Stomach (tissue), 9 donors: ENCODE results near the gene NDST1. TPM values are rescaled to one million over a fixed set of nuclear protein-coding genes. Genes with fewer than 3 reads are reported as not detected.

ENCODE experiments used
- DNase-seq, 2 donors: peaks; one replicate each; pipeline versions ENCODE4 v3.0.0 to v3.0.0-alpha.2; 2013 to 2019
- H3K27ac ChIP-seq, 5 donors: fragments of 200-600 bp in 4 of 5; sonication (generic) in 4 of 5; one replicate each; pipeline ENCODE4 v1.5.1; 2013 to 2019; ENCODE audit warnings: mild to moderate bottlenecking in 1 of 5, moderate library complexity in 1 of 5
- H3K27me3 ChIP-seq, 3 donors: fragments of 200-600 bp; sonication (generic); one replicate each; pipeline ENCODE4 v1.5.1; 2017 to 2019; ENCODE audit warnings: mixed run types in 1 of 3
- H3K36me3 ChIP-seq, 4 donors: fragments of 200-600 bp; sonication (generic); 1 replicate in 3 of 4; 2 replicates in 1 of 4; pipeline ENCODE4 v1.5.1; 2016 to 2019
- H3K4me1 ChIP-seq, 4 donors: fragments of 200-600 bp; sonication (generic); one replicate each; pipeline ENCODE4 v1.5.1; 2016 to 2019
- H3K4me3 ChIP-seq, 4 donors: fragments of 200-600 bp; sonication (generic) in 3 of 4; one replicate each; pipeline ENCODE4 v1.5.1; 2016 to 2019; ENCODE audit warnings: mild to moderate bottlenecking in 1 of 4
- H3K9me3 ChIP-seq, 4 donors: fragments of 200-600 bp; sonication (generic); one replicate each; pipeline ENCODE4 v1.5.1; 2016 to 2019
- EP300 ChIP-seq: sonication (generic); formaldehyde crosslinking; IDR thresholded peaks from one replicate; pipeline ENCODE4 v1.6.1; 2017; ENCODE audit warnings: antibody characterized with exemption
- POLR2A ChIP-seq, 4 donors: fragments of 450-650 bp; IDR thresholded peaks; one replicate each; pipeline ENCODE4 v1.6.1; 2016; ENCODE audit warnings: antibody characterized with exemption in 4 of 4, control low read depth in 2 of 4, mild to moderate bottlenecking in 1 of 4, moderate library complexity in 1 of 4
- POLR2AphosphoS5 ChIP-seq, 3 donors: sonication (generic); formaldehyde crosslinking; IDR thresholded peaks; one replicate each; pipeline ENCODE4 v1.6.1; 2016; ENCODE audit warnings: antibody characterized with exemption in 3 of 3
- WGBS, 5 donors: extraction: QIAGEN DNeasy Blood & Tissue Kit in 3 of 5; methylation state at CpG; one replicate each; pipeline versions ENCODE4 v1.1.5 to v1.1.7; 2013 to 2018; 5-methylcytosine and 5-hydroxymethylcytosine counted together
- intact Hi-C: fragments of 100-400 bp; cut with DNase I; formaldehyde crosslinking; loops from one replicate; pipeline ENCODE4 v1.15.1; 2023; ENCODE audit warnings: low total_unique reads
- polyA plus RNA-seq, 3 donors: library from polyadenylated mRNA; stranded (reverse); fragments of 200-250 nt; gene quantifications; one replicate each; pipeline ENCODE4 v1.2.3, GENCODE V29; 2013
- total RNA-seq, 5 donors: library from RNA; depleted of rRNA; stranded (reverse); fragments of >200 nt; gene quantifications; one replicate each; pipeline versions ENCODE4 v1.1.0 to v1.2.3, GENCODE V29; 2014 to 2016
- TF ChIP-seq, protein P1 (sequence below), 7 experiments: fragments of 450-650 bp in 4 of 7; fragments of 200-600 bp in 3 of 7; sonication (generic) in 3 of 7; IDR thresholded peaks; one replicate each; pipeline ENCODE4 v1.5.1; 2016 to 2019; ENCODE audit warnings: antibody characterized with exemption in 7 of 7, control low read depth in 2 of 7, mild to moderate bottlenecking in 1 of 7
- donor health status: healthy with polysubstance abuse.
- donor health status: Bipolar disorder and iron deficiency.
- donor health status: healthy.

Gene NDST1
- total and polyA plus RNA-seq, 8 donors: 6.4 to 32.9 (median 15.9) TPM

DNA sequence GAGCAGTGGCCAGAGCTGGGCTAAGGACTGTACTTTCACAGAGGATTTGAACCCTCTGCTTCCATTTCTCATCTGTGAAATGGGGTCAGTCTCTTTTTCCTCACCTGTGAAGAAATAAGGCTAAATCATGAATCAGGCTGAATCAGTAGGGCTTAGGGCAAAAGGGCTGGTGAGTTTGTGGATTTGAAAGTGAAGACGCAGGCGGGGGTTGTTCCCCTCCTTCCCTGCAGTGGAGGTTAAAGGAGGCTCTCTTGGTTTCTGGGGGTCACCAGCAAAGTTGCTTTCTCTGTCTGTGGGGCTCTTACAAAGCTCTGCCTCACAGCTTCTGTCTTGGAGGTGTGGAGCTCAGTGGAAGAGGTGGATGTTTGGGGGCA is 17.6 kb upstream of the NDST1 start:
- H3K36me3 ChIP-seq: peaks cover 3 to 15% (median 7%) of the 10 kb centered on the region in 4 donors
- 69 to 87% (median 76%) methylated on average over 2 of the region's 2 CpGs for WGBS, 5 donors
- peak overlapping the region; percentile 11 to 97 (median 95) for H3K27ac ChIP-seq
- H3K27me3 ChIP-seq: no peaks in the 10 kb centered on the region
- TF ChIP-seq POLR2A (IDR thresholded peaks at IDR 0.05) (no peak), EP300 (no peak), POLR2AphosphoS5 (IDR thresholded peaks at IDR 0.05) (no peak)
- TF ChIP-seq, protein P1, sequence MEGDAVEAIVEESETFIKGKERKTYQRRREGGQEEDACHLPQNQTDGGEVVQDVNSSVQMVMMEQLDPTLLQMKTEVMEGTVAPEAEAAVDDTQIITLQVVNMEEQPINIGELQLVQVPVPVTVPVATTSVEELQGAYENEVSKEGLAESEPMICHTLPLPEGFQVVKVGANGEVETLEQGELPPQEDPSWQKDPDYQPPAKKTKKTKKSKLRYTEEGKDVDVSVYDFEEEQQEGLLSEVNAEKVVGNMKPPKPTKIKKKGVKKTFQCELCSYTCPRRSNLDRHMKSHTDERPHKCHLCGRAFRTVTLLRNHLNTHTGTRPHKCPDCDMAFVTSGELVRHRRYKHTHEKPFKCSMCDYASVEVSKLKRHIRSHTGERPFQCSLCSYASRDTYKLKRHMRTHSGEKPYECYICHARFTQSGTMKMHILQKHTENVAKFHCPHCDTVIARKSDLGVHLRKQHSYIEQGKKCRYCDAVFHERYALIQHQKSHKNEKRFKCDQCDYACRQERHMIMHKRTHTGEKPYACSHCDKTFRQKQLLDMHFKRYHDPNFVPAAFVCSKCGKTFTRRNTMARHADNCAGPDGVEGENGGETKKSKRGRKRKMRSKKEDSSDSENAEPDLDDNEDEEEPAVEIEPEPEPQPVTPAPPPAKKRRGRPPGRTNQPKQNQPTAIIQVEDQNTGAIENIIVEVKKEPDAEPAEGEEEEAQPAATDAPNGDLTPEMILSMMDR (IDR thresholded peaks at IDR 0.05): no peak
- H3K4me1 ChIP-seq: peaks cover 59 to 77% (median 72%) of the 10 kb centered on the region in 4 donors
- peak overlapping the region in 1 of 4 donors; percentile 13 for H3K4me3 ChIP-seq
- intact Hi-C loops: no loop called here
- DNase-seq: no peak
- H3K9me3 ChIP-seq: no peaks in the 10 kb centered on the region

DNA sequence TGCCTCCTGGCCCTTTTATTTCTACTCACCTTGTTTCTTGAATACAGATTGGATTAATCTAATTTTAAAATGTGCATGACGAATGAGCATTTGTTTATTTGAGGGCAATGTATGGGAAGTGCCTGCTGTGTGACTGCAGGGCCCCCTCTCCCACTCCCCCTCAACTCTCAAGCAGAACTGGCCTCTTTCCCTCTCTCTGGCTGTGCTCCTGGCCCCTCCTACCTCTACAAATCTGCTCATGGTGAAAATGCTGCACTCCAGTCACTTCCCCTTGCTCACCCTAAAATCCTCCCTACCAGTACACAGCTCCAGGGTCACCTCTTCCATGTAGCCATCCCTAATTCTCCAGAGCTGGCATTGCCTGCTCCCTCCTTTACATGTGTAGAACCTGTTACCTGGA is 17.2 kb upstream of the NDST1 start:
- DNase-seq: peak in 1 of 2 donors; percentile 56
- intact Hi-C loops: no loop called here
- WGBS, 5 donors: 55 to 73% (median 67%) methylated on average over 1 of the region's 1 CpG
- Histone ChIP-seq H3K9me3 (no peaks in the 10 kb centered on the region), H3K36me3 (peaks cover 3 to 15% (median 7%) of the 10 kb centered on the region in 4 donors), H3K27ac (peak overlapping the region; percentile 28 to 97 (median 95)), H3K4me3 (no peak overlapping the region), H3K4me1 (peaks cover 59 to 74% (median 69%) of the 10 kb centered on the region in 4 donors), H3K27me3 (no peaks in the 10 kb centered on the region)
- TF ChIP-seq POLR2A (IDR thresholded peaks at IDR 0.05) (no peak), EP300 (no peak), POLR2AphosphoS5 (IDR thresholded peaks at IDR 0.05) (no peak)
- TF ChIP-seq, protein P1 (IDR thresholded peaks at IDR 0.05): no peak

DNA sequence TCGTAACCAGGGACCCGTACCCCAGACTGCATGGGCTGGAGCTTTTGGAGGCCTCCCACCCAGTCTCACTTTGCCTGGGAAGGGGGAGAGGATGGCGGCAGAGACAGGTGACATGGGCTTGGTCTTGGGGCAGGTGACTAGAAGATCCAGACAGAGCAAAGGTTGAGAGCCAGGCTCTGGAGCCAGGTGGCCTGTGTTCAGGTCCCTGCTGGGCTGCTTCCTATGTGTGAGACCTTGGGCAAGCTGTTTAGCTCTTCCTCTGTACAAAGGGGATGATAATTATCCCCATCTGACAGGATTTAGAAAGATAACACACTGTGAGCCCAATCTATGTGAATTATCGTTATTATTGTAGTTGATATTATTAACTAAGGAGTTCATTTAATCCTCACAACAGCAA is 16.1 kb upstream of the NDST1 start:
- peaks cover 65 to 80% (median 72%) of the 10 kb centered on the region in 4 donors for H3K4me1 ChIP-seq
- H3K9me3 ChIP-seq: no peaks in the 10 kb centered on the region
- WGBS, 5 donors: 81 to 92% (median 87%) methylated on average over 4 of the region's 4 CpGs
- peak overlapping the region; percentile 14 to 97 (median 59) for H3K27ac ChIP-seq
- H3K36me3 ChIP-seq: peaks cover 3 to 15% (median 7%) of the 10 kb centered on the region in 4 donors
- H3K27me3 ChIP-seq: no peaks in the 10 kb centered on the region
- intact Hi-C loops: no loop called here
- H3K4me3 ChIP-seq: no peak overlapping the region
- no peak for TF ChIP-seq POLR2A (IDR thresholded peaks at IDR 0.05)
- TF ChIP-seq POLR2AphosphoS5 (IDR thresholded peaks at IDR 0.05): no peak
- TF ChIP-seq, protein P1 (IDR thresholded peaks at IDR 0.05): no peak
- no peak for TF ChIP-seq EP300
- no peak for DNase-seq

DNA sequence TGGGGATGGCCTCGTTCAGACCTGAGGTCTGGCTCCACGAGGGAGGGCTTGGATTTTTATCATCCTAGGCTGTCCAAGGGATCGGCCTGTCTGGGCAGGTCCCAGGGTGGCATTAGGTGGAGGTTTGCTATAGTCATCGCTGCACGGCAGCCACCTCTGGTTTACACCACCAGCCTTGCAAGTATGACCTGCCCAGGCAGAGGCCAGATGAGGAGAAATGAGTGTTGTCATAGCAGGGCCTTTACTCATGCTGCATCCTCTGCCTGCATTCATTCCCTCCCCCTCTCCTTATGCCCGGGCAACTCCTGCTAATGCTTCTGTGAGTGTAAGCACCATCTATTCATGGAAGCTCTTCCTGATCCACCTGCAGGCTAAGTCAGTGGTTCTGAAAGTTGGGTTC is 15.3 kb upstream of the NDST1 start:
- TF ChIP-seq, protein P1 (IDR thresholded peaks at IDR 0.05): no peak
- TF ChIP-seq POLR2A (IDR thresholded peaks at IDR 0.05) (no peak), EP300 (no peak), POLR2AphosphoS5 (IDR thresholded peaks at IDR 0.05) (no peak)
- Histone ChIP-seq H3K27me3 (no peaks in the 10 kb centered on the region), H3K4me1 (peaks cover 65 to 80% (median 72%) of the 10 kb centered on the region in 4 donors), H3K27ac (peak overlapping the region in 3 of 5 donors; percentile 59 to 97 (median 65)), H3K4me3 (no peak overlapping the region), H3K9me3 (no peaks in the 10 kb centered on the region), H3K36me3 (peaks cover 3 to 15% (median 7%) of the 10 kb centered on the region in 4 donors)
- no peak for DNase-seq
- WGBS, 5 donors: 58 to 71% (median 70%) methylated on average over 4 to 6 of the region's 6 CpGs
- intact Hi-C loops: no loop called here
